Coronary artery (tissue), 2 donors: ENCODE data around the gene CORO2B.
A peak's percentile ranks its signal among the peaks of the same experiment; 100 is the strongest.

ENCODE experiments used
- DNase-seq: peaks from one replicate; pipeline ENCODE4 v3.0.0-alpha.2; 2017; ENCODE audit warnings: low spot score
- H3K27ac ChIP-seq, 2 donors: fragments of 200-600 bp; sonication (generic); one replicate each; pipeline ENCODE4 v1.5.1; 2016 to 2019
- H3K4me3 ChIP-seq: fragments of 200-600 bp; sonication (generic); 2 replicates; pipeline ENCODE4 v1.5.1; 2016; ENCODE audit warnings: mild to moderate bottlenecking, moderate library complexity
- TF ChIP-seq, protein P1 (sequence below): fragments of 200-600 bp; sonication (generic); IDR thresholded peaks from one replicate; pipeline ENCODE4 v1.5.1; 2019; ENCODE audit warnings: antibody characterized with exemption

The CORO2B gene

DNA sequence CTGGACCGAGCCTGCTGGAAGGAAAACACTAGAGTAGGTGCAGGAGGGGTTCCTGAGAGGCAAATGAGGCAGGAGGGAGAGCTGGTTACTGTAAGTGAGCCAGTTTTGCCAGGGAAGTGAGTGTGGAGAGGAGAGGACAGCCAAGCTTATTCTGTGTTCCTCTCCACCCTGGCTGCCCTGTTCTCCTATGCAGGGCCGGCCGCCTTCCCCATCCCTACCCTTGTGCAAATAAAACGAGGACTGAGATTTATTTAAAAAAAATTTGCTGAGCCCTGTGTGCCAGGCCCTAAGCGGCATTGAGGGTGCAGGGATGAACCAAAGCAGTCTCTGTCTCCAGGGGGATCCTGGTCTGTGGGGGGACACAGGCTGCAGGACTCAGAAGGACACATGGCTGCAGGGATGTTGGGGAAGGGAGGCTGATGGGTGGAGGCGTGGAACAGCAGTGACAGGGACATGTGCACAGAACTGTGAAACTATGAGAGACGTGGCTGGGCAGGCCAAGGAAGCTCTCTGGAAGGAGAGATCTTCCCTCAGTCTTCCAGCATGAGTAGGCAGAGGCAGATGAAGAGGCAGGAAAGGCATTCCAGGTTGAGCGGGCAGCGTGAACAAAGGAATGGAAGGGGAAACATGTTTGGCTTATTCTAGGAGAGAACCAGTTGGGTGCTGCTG lies 12.1 kb downstream of the CORO2B start:
- Histone ChIP-seq H3K27ac (peak overlapping the region; percentile 29 to 80), H3K4me3 (no peak overlapping the region)
- DNase-seq = no peak
- TF ChIP-seq, protein P1, sequence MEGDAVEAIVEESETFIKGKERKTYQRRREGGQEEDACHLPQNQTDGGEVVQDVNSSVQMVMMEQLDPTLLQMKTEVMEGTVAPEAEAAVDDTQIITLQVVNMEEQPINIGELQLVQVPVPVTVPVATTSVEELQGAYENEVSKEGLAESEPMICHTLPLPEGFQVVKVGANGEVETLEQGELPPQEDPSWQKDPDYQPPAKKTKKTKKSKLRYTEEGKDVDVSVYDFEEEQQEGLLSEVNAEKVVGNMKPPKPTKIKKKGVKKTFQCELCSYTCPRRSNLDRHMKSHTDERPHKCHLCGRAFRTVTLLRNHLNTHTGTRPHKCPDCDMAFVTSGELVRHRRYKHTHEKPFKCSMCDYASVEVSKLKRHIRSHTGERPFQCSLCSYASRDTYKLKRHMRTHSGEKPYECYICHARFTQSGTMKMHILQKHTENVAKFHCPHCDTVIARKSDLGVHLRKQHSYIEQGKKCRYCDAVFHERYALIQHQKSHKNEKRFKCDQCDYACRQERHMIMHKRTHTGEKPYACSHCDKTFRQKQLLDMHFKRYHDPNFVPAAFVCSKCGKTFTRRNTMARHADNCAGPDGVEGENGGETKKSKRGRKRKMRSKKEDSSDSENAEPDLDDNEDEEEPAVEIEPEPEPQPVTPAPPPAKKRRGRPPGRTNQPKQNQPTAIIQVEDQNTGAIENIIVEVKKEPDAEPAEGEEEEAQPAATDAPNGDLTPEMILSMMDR = no peak

DNA sequence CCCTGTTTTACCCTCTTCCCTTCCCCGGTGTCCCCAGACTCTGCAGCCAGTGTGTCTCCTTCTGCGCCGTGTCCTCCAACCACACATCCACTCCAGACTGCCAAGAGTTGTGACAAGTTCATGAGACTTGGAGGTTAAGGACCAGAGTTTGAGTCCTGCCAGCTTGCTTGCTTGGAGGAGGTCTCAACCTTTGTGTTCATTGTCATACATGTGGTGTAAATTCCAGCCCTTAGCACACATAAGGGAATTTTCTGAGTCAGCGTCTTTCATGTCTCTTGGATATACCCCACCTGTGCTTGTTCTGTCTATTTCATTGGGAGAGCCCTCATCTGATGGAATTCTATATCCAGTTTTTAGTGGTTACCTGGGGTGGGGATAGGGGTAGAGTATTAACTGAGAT lies 13.3 kb downstream of the CORO2B start:
- Histone ChIP-seq H3K27ac (no peak overlapping the region), H3K4me3 (no peak overlapping the region)
- TF ChIP-seq, protein P1 = no peak
- DNase-seq = no peak

- DNase-seq = no peak
- Histone ChIP-seq H3K4me3 (no peak overlapping the region), H3K27ac (no peak overlapping the region)
- TF ChIP-seq, protein P1 = no peak
Measured at GRCh38 chr15:68592544-68592943, 13.8 kb downstream of the CORO2B start.

DNA sequence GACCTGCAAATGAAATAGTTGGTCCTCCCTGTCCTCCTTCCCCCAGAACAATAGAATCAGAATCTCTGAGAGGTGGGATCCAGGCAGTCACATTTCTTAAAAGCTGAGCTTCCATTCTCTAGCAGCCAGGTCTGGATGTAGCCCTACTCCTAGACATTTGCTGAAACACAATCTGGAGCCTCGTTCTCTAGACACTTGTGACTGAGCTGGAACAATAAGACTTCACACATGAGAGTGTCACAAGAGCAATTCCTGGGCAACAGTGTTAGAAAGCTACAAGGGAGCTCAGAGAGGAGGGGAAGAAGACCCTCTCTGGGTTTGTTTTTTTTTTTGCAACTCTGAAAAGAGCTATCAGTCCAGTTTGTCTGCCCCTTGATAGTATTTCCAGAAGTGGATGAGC lies 14.5 kb downstream of the CORO2B start:
- H3K27ac ChIP-seq = no peak overlapping the region
- DNase-seq = no peak
- no peak overlapping the region for H3K4me3 ChIP-seq
- TF ChIP-seq, protein P1 = no peak

- Histone ChIP-seq H3K27ac (no peak overlapping the region), H3K4me3 (no peak overlapping the region)
- TF ChIP-seq, protein P1 = no peak
- DNase-seq = no peak
Measured at GRCh38 chr15:68593828-68594532, 15.2 kb downstream of the CORO2B start.

DNA sequence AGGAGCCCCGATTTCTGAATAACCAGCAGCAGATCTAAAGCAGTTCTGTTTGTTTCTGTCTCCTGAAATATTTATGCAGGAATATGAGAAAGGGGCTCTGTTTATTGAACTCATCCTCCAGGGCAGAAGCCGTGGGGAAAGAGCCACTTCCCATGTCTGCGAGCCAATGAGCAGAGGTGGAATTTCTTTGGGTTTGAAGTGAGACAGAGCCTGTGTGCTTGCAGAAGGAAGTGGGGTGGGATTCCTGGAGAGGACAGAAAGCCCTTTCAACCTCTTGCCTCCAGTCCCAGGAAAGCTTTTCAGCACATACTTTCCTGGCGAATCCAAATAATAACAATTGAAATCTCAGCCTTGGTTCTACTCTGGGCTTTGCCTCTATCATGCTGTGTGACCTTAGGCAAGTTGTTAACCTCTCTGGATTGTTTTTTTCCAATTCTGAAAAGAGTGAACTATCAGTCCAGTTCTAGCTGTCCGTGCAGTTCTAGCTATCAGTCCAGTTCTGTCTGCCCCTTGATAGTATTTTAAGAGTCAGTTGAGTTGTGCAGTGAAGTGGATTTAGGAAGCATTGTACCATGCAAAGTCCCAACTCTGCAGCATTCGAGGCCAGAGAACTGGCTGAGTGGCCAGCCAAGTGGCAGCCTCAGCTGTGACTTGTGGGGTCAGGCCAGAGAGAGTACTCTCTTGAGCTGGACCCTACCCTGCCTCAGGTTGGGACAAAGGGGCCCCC lies 15.9 kb downstream of the CORO2B start:
- DNase-seq = no peak
- TF ChIP-seq, protein P1 = no peak
- H3K27ac ChIP-seq = no peak overlapping the region

More for the DNA sequence above, 15.9 kb downstream of the CORO2B start:
- H3K4me3 ChIP-seq = no peak overlapping the region
